C1 segment of cervical spinal cord (tissue), 14 donors: Measurements from ENCODE around the gene TNFRSF19.

ENCODE experiments used
- DNase-seq, 14 donors: peaks; one replicate each; lab custom pipeline; 2025; lab: John Stamatoyannopoulos, UW

TNFRSF19 gene

GRCh38 chr13:23628250-23628649 is 58.0 kb downstream of the TNFRSF19 start:
- no peak for DNase-seq

- no peak for DNase-seq
Measured at GRCh38 chr13:23628765-23629565, 58.8 kb downstream of the TNFRSF19 start.

GRCh38 chr13:23629566-23630272 is 59.5 kb downstream of the TNFRSF19 start:
- no peak for DNase-seq

GRCh38 chr13:23630349-23631093 is 60.3 kb downstream of the TNFRSF19 start:
- DNase-seq: no peak

GRCh38 chr13:23631311-23632047 is 61.3 kb downstream of the TNFRSF19 start:
- no peak for DNase-seq

GRCh38 chr13:23632048-23632582 is 61.9 kb downstream of the TNFRSF19 start:
- DNase-seq: no peak

- DNase-seq: no peak
Measured at GRCh38 chr13:23632741-23633140, 62.5 kb downstream of the TNFRSF19 start.

GRCh38 chr13:23634897-23635296 is 64.7 kb downstream of the TNFRSF19 start:
- DNase-seq: no peak

- no peak for DNase-seq
Measured at GRCh38 chr13:23636360-23636759, 66.1 kb downstream of the TNFRSF19 start.

- peak in 1 of 14 donors; percentile 7 for DNase-seq
Measured at GRCh38 chr13:23637829-23638228, 67.6 kb downstream of the TNFRSF19 start.

GRCh38 chr13:23639674-23640073 is 69.5 kb downstream of the TNFRSF19 start:
- DNase-seq: peak in 2 of 14 donors; percentile 34 to 35

GRCh38 chr13:23642110-23642509 is 71.9 kb downstream of the TNFRSF19 start:
- DNase-seq: no peak

- DNase-seq: no peak
Measured at GRCh38 chr13:23643338-23644125, 73.3 kb downstream of the TNFRSF19 start.

- no peak for DNase-seq
Measured at GRCh38 chr13:23644126-23644419, 73.9 kb downstream of the TNFRSF19 start.

GRCh38 chr13:23644527-23645138 is 74.4 kb downstream of the TNFRSF19 start:
- no peak for DNase-seq

GRCh38 chr13:23645851-23646250 is 75.6 kb downstream of the TNFRSF19 start:
- no peak for DNase-seq

GRCh38 chr13:23651439-23651838 is 81.2 kb downstream of the TNFRSF19 start:
- no peak for DNase-seq

GRCh38 chr13:23651887-23652286 is 81.7 kb downstream of the TNFRSF19 start:
- no peak for DNase-seq

- DNase-seq: no peak
Measured at GRCh38 chr13:23652909-23653726, 82.9 kb downstream of the TNFRSF19 start.
